GM06990 (cell line): Measurements from ENCODE around the gene DAAM1.

ENCODE experiments used
- DNase-seq: peaks from one replicate; pipeline ENCODE4 v3.0.0-alpha.2; 2011; ENCODE audit not compliant: insufficient read length; ENCODE audit errors: extremely low read depth
- H3K27me3 ChIP-seq: replicated peaks from 2 replicates; pipeline ENCODE4 v1.6.0; 2011; ENCODE audit warnings: low read length; ENCODE audit not compliant: control insufficient read depth, insufficient read depth
- H3K36me3 ChIP-seq: 2 replicates; pipeline ENCODE4 v1.5.1; 2011; ENCODE audit warnings: low read length; ENCODE audit not compliant: control insufficient read depth, insufficient read depth
- H3K4me3 ChIP-seq: replicated peaks from 2 replicates; pipeline ENCODE4 v1.5.1; 2011; ENCODE audit warnings: low read depth, mild to moderate bottlenecking, control low read depth, low read length
- CTCF ChIP-seq: IDR thresholded peaks from 2 replicates; pipeline ENCODE4 v1.5.1; 2011; ENCODE audit warnings: low read length, control low read depth, mild to moderate bottlenecking, inconsistent platforms; ENCODE audit not compliant: insufficient read depth, poor library complexity, severe bottlenecking

The DAAM1 gene

GRCh38 chr14:59320361-59320760 lies 131.9 kb downstream of the DAAM1 start:
- no peak overlapping the region for H3K4me3 ChIP-seq
- H3K27me3 ChIP-seq: no peaks in the 10 kb centered on the region
- DNase-seq: no peak
- no peak for TF ChIP-seq CTCF
- no peaks in the 10 kb centered on the region for H3K36me3 ChIP-seq

GRCh38 chr14:59320763-59321625 lies 132.5 kb downstream of the DAAM1 start:
- no peak for TF ChIP-seq CTCF
- no peak overlapping the region for H3K4me3 ChIP-seq
- DNase-seq: no peak
- no peaks in the 10 kb centered on the region for H3K36me3 ChIP-seq
- H3K27me3 ChIP-seq: no peaks in the 10 kb centered on the region

- Histone ChIP-seq H3K27me3 (no peaks in the 10 kb centered on the region), H3K4me3 (no peak overlapping the region), H3K36me3 (no peaks in the 10 kb centered on the region)
- no peak for DNase-seq
- no peak for TF ChIP-seq CTCF
These were observed 133.1 kb downstream of the DAAM1 start for GRCh38 chr14:59321626-59321949.

GRCh38 chr14:59325906-59326305 lies 137.4 kb downstream of the DAAM1 start:
- TF ChIP-seq CTCF: no peak
- DNase-seq: no peak
- no peaks in the 10 kb centered on the region for H3K36me3 ChIP-seq

GRCh38 chr14:59328454-59328853 lies 140.0 kb downstream of the DAAM1 start:
- Histone ChIP-seq H3K27me3 (no peaks in the 10 kb centered on the region), H3K4me3 (no peak overlapping the region), H3K36me3 (peaks cover 3% of the 10 kb centered on the region)
- no peak for DNase-seq
- TF ChIP-seq CTCF: no peak

More at GRCh38 chr14:59325906-59326305, 137.4 kb downstream of the DAAM1 start:
- H3K27me3 ChIP-seq: no peaks in the 10 kb centered on the region
- no peak overlapping the region for H3K4me3 ChIP-seq

GRCh38 chr14:59330455-59330854 lies 142.0 kb downstream of the DAAM1 start:
- no peak overlapping the region for H3K4me3 ChIP-seq
- DNase-seq: no peak
- peaks cover 3% of the 10 kb centered on the region for H3K36me3 ChIP-seq
- H3K27me3 ChIP-seq: no peaks in the 10 kb centered on the region
- no peak for TF ChIP-seq CTCF
